ENCODE results near the gene PHF21B. TPM values are rescaled to one million over a fixed set of nuclear protein-coding genes. Genes with fewer than 3 reads are reported as not detected.

PHF21B gene
- total RNA-seq, 1 experiment from 2014 or later: not detected

DNA sequence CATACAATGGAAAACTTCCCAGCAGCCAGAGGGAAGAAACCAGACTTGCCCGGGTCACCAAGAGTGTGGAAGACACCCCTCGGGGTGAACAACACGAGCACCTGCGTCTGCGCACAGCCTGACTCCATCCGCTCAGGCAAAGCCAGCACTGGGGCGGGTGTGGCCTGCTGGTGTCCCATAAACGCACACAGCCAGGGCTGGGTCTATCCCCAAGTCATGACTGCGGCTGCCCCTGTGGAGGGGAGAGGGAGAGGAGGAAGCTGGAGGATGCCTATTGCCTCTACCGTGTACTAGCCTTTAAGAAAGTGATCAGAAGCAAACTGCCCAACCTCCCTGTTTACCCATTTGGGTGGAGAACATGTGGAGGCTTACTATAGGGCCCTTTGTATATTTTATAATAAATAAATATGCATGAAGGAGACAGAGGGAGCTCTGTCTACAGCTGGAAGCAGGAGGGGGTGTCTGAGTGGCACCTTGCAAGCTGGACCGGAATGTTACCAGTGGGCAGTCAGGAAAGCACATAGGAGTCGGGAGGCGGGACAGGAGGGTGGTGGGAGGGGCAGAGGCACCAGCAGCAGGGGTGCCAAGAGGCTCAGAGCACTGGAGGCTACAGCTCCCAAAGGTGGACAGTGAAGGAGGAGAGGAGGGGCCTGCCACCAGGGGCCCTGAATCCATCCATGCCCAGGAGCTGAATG lies 79.6 kb downstream of the PHF21B start:
- intact Hi-C loops (cut with micrococcal nuclease; ENCODE audit: unreplicated experiment): no loop called here
- TF ChIP-seq, protein P1, sequence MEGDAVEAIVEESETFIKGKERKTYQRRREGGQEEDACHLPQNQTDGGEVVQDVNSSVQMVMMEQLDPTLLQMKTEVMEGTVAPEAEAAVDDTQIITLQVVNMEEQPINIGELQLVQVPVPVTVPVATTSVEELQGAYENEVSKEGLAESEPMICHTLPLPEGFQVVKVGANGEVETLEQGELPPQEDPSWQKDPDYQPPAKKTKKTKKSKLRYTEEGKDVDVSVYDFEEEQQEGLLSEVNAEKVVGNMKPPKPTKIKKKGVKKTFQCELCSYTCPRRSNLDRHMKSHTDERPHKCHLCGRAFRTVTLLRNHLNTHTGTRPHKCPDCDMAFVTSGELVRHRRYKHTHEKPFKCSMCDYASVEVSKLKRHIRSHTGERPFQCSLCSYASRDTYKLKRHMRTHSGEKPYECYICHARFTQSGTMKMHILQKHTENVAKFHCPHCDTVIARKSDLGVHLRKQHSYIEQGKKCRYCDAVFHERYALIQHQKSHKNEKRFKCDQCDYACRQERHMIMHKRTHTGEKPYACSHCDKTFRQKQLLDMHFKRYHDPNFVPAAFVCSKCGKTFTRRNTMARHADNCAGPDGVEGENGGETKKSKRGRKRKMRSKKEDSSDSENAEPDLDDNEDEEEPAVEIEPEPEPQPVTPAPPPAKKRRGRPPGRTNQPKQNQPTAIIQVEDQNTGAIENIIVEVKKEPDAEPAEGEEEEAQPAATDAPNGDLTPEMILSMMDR (IDR thresholded peaks at IDR 0.05; ENCODE audit: unreplicated experiment): no peak
- no peak overlapping the region for H3K27ac Mint-ChIP-seq (ENCODE audit: unreplicated experiment)
- no peaks in the 10 kb centered on the region for H3K4me1 Mint-ChIP-seq (ENCODE audit: low read depth, unreplicated experiment)
- peaks cover 100% of the 10 kb centered on the region for H3K27me3 Mint-ChIP-seq (ENCODE audit: unreplicated experiment)
- CTCF ChIA-PET: no interaction called here
- H3K36me3 Mint-ChIP-seq (ENCODE audit: insufficient read depth, unreplicated experiment): no peaks in the 10 kb centered on the region
- no peaks in the 10 kb centered on the region for H3K9me3 Mint-ChIP-seq (ENCODE audit: low read depth, unreplicated experiment)
- no peak for DNase-seq
- no TSS peak for BruUV-seq (replicated peaks)
- H3K4me3 Mint-ChIP-seq (ENCODE audit: low read depth, unreplicated experiment): no peak overlapping the region

GRCh38 chr22:44929359-44930015 lies 80.3 kb downstream of the PHF21B start:
- Mint-ChIP-seq H3K4me1 (ENCODE audit: low read depth, unreplicated experiment) (no peaks in the 10 kb centered on the region), H3K27me3 (ENCODE audit: unreplicated experiment) (peaks cover 100% of the 10 kb centered on the region), H3K27ac (ENCODE audit: unreplicated experiment) (no peak overlapping the region), H3K36me3 (ENCODE audit: insufficient read depth, unreplicated experiment) (no peaks in the 10 kb centered on the region), H3K4me3 (ENCODE audit: low read depth, unreplicated experiment) (no peak overlapping the region), H3K9me3 (ENCODE audit: low read depth, unreplicated experiment) (no peaks in the 10 kb centered on the region)
- TF ChIP-seq, protein P1 (IDR thresholded peaks at IDR 0.05; ENCODE audit: unreplicated experiment): no peak
- intact Hi-C loops (cut with micrococcal nuclease; ENCODE audit: unreplicated experiment): no loop called here
- CTCF ChIA-PET: interaction anchor here (0.6 kb wide), 1 partner anchor 281 kb away, joined by 3 read pairs; no protein-coding TSS in a partner anchor
- BruUV-seq (replicated peaks): no TSS peak
- no peak for DNase-seq

- TF ChIP-seq, protein P1 (IDR thresholded peaks at IDR 0.05; ENCODE audit: unreplicated experiment): no peak
- no TSS peak for BruUV-seq (replicated peaks)
- H3K27me3 Mint-ChIP-seq (ENCODE audit: unreplicated experiment): peaks cover 100% of the 10 kb centered on the region
These were observed 81.0 kb downstream of the PHF21B start for GRCh38 chr22:44928711-44929358.

DNA sequence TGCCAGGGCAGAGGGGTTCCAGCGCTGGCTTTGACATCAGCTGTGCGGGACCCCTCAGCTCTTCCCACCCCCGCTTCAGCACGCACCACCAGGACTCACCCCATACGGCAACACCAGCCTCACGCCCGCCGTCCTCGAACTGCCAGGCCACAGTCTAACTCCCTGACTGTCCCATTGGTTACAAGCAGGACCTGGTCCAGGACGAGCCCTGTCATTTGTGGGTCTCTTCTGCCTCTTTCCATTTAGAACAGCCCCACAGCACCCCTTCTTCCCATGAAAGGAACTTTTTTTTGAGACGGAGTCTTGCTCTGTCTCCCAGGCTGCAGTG lies 81.7 kb downstream of the PHF21B start:
- H3K27me3 Mint-ChIP-seq (ENCODE audit: unreplicated experiment): peaks cover 100% of the 10 kb centered on the region
- H3K36me3 Mint-ChIP-seq (ENCODE audit: insufficient read depth, unreplicated experiment): no peaks in the 10 kb centered on the region
- no TSS peak for BruUV-seq (replicated peaks)
- H3K4me3 Mint-ChIP-seq (ENCODE audit: low read depth, unreplicated experiment): no peak overlapping the region
- no peak for DNase-seq
- no peaks in the 10 kb centered on the region for H3K9me3 Mint-ChIP-seq (ENCODE audit: low read depth, unreplicated experiment)
- CTCF ChIA-PET: no interaction called here
- H3K27ac Mint-ChIP-seq (ENCODE audit: unreplicated experiment): no peak overlapping the region
- TF ChIP-seq, protein P1 (IDR thresholded peaks at IDR 0.05; ENCODE audit: unreplicated experiment): no peak
- intact Hi-C loops (cut with micrococcal nuclease; ENCODE audit: unreplicated experiment): no loop called here
- H3K4me1 Mint-ChIP-seq (ENCODE audit: low read depth, unreplicated experiment): no peaks in the 10 kb centered on the region

More at GRCh38 chr22:44928711-44929358, 81.0 kb downstream of the PHF21B start:
- Mint-ChIP-seq H3K4me3 (ENCODE audit: low read depth, unreplicated experiment) (no peak overlapping the region), H3K27ac (ENCODE audit: unreplicated experiment) (no peak overlapping the region), H3K9me3 (ENCODE audit: low read depth, unreplicated experiment) (no peaks in the 10 kb centered on the region), H3K36me3 (ENCODE audit: insufficient read depth, unreplicated experiment) (no peaks in the 10 kb centered on the region), H3K4me1 (ENCODE audit: low read depth, unreplicated experiment) (no peaks in the 10 kb centered on the region)
- intact Hi-C loops (cut with micrococcal nuclease; ENCODE audit: unreplicated experiment): no loop called here
- CTCF ChIA-PET: interaction anchor here (0.6 kb wide), 1 partner anchor 281 kb away, joined by 3 read pairs; no protein-coding TSS in a partner anchor
- DNase-seq: no peak

All from Calu3 (cell line).